NB4 (cell line): ENCODE data around the gene TMEM59L.

ENCODE experiments used
- TF ChIP-seq, protein P1 (sequence below): IDR thresholded peaks from one replicate; pipeline ENCODE4 v1.5.1; 2012; ENCODE audit warnings: low read depth, low read length
- TF ChIP-seq, protein P2 (sequence below): IDR thresholded peaks from 2 replicates; pipeline ENCODE4 v1.6.1; 2011; ENCODE audit warnings: low read depth, low read length

DNA sequence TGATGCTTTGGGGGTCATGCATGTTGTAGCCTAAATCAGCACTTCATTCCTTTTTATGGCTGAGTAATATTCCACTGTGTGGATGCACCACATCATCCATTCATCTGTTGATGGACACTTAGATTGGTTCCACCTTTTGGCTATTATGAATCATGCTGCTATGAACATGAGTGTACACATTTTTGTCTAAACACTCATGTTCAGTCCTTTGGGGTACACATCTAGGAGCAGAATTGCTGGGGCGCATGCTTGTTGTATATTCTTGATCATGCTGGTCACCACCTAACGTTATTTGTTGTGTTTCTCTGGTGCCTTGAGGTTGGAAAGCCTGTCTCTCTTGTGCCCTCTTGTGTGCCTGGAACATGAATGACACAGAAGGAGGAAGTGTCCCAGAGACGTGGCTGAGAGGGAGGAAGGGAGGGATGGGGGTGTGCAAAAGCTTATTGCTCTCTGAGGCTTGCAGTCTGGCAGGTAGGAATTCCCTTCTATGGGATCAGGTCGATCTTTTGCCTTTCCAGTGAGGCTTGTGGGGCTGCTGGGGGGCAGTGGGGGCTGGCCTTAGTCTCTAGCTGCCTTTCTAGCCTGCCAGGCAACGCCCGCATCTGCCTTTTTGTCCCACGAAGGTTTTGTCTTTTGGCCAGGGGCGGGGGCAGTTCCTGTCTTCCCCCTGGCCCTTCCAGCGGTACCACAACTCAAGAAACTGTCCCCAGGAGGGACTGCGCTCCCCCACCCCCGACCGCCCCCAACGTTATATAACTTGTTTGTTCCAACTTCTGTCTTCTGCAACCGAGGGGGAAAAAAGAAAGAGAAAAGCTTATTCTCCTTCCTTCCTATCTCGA lies 31.7 kb downstream of the TMEM59L start:
- TF ChIP-seq, protein P1, sequence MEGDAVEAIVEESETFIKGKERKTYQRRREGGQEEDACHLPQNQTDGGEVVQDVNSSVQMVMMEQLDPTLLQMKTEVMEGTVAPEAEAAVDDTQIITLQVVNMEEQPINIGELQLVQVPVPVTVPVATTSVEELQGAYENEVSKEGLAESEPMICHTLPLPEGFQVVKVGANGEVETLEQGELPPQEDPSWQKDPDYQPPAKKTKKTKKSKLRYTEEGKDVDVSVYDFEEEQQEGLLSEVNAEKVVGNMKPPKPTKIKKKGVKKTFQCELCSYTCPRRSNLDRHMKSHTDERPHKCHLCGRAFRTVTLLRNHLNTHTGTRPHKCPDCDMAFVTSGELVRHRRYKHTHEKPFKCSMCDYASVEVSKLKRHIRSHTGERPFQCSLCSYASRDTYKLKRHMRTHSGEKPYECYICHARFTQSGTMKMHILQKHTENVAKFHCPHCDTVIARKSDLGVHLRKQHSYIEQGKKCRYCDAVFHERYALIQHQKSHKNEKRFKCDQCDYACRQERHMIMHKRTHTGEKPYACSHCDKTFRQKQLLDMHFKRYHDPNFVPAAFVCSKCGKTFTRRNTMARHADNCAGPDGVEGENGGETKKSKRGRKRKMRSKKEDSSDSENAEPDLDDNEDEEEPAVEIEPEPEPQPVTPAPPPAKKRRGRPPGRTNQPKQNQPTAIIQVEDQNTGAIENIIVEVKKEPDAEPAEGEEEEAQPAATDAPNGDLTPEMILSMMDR: peak; percentile 55
- TF ChIP-seq, protein P2, sequence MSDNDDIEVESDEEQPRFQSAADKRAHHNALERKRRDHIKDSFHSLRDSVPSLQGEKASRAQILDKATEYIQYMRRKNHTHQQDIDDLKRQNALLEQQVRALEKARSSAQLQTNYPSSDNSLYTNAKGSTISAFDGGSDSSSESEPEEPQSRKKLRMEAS: no peak
